Ovary (tissue), 3 donors: Measurements from ENCODE around the gene PSTPIP2.

Experiments
- EP300 ChIP-seq: sonication (generic); formaldehyde crosslinking; IDR thresholded peaks from one replicate; pipeline ENCODE4 v1.6.1; 2017; ENCODE audit warnings: antibody characterized with exemption
- TF ChIP-seq, protein P1 (sequence below), 3 donors: fragments of 450-650 bp in 2 of 3; fragments of 200-600 bp in 1 of 3; IDR thresholded peaks; one replicate each; pipeline versions ENCODE4 v1.5.1 to v1.8.0; 2016 to 2022; ENCODE audit warnings: antibody characterized with exemption in 3 of 3, mild to moderate bottlenecking in 1 of 3
- donor health status: DM: no; HTN: no; CAD: no.

DNA sequence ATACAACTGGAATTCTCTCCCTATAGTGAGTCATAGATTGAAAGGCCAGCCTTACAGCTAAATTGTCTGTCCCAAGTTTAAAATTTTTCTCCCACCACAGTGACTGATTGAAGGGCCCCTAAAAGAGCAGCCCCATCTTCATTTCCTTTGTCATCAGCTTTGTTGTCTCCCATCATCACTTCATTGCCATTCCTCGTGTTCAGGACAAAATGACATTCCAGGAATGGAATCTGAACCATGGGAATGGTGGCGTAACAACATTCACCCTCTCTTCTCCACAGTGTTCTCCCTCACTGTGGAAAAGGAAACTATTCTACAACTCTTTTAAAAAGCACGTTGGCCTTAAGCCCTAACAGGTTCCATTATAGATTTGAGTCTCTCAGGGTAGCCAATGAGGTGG is 52.1 kb downstream of the PSTPIP2 start:
- TF ChIP-seq EP300, result no peak
- TF ChIP-seq, protein P1, sequence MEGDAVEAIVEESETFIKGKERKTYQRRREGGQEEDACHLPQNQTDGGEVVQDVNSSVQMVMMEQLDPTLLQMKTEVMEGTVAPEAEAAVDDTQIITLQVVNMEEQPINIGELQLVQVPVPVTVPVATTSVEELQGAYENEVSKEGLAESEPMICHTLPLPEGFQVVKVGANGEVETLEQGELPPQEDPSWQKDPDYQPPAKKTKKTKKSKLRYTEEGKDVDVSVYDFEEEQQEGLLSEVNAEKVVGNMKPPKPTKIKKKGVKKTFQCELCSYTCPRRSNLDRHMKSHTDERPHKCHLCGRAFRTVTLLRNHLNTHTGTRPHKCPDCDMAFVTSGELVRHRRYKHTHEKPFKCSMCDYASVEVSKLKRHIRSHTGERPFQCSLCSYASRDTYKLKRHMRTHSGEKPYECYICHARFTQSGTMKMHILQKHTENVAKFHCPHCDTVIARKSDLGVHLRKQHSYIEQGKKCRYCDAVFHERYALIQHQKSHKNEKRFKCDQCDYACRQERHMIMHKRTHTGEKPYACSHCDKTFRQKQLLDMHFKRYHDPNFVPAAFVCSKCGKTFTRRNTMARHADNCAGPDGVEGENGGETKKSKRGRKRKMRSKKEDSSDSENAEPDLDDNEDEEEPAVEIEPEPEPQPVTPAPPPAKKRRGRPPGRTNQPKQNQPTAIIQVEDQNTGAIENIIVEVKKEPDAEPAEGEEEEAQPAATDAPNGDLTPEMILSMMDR (IDR thresholded peaks at IDR 0.05), result no peak
